HEK293T (cell line): ENCODE measurements around the gene TMCC3.

Source experiments
- ARNT ChIP-seq: fragments of 450-650 bp; IDR thresholded peaks from 2 replicates; pipeline ENCODE4 v1.6.1; 2017; ENCODE audit warnings: mild to moderate bottlenecking
- BHLHE40 ChIP-seq: fragments of 450-650 bp; IDR thresholded peaks from 2 replicates; pipeline ENCODE4 v1.6.1; 2016; ENCODE audit warnings: mild to moderate bottlenecking, moderate library complexity, borderline replicate concordance
- ELF4 ChIP-seq: fragments of 450-650 bp; IDR thresholded peaks from 2 replicates; pipeline ENCODE4 v1.6.1; 2017; ENCODE audit warnings: antibody characterized with exemption
- FOXK2 ChIP-seq: fragments of 450-650 bp; IDR thresholded peaks from 2 replicates; pipeline ENCODE4 v1.6.1; 2016; ENCODE audit warnings: mild to moderate bottlenecking
- FOXM1 ChIP-seq: fragments of 450-650 bp; IDR thresholded peaks from 2 replicates; pipeline ENCODE4 v1.6.1; 2017; ENCODE audit warnings: mild to moderate bottlenecking, borderline replicate concordance
- HDGF ChIP-seq: fragments of 450-650 bp; IDR thresholded peaks from 2 replicates; pipeline ENCODE4 v1.6.1; 2017; ENCODE audit warnings: antibody characterized with exemption, borderline replicate concordance
- NFRKB ChIP-seq: fragments of 450-650 bp; IDR thresholded peaks from 2 replicates; pipeline ENCODE4 v1.6.1; 2016; ENCODE audit warnings: mild to moderate bottlenecking, moderate library complexity
- SP1 ChIP-seq: fragments of 450-650 bp; IDR thresholded peaks from 2 replicates; pipeline ENCODE4 v1.6.1; 2017
- SUZ12 ChIP-seq: fragments of 450-650 bp; IDR thresholded peaks from 2 replicates; pipeline ENCODE4 v1.6.1; 2016; ENCODE audit warnings: mild to moderate bottlenecking
- TARDBP ChIP-seq: fragments of 450-650 bp; IDR thresholded peaks from 2 replicates; pipeline ENCODE4 v1.6.1; 2016
- ZNF384 ChIP-seq: fragments of 450-650 bp; IDR thresholded peaks from 2 replicates; pipeline ENCODE4 v1.6.1; 2016

GRCh38 chr12:94609917-94610443 is 40.4 kb downstream of the TMCC3 start:
- TF ChIP-seq NFRKB: no peak
- no peak for TF ChIP-seq ELF4
- no peak for TF ChIP-seq FOXM1
- TF ChIP-seq HDGF: no peak
- no peak for TF ChIP-seq SP1
- TF ChIP-seq SUZ12: no peak
- no peak for TF ChIP-seq FOXK2
- TF ChIP-seq ZNF384: no peak
- TF ChIP-seq BHLHE40: no peak
- no peak for TF ChIP-seq ARNT
- TF ChIP-seq TARDBP: no peak
